LNCAP (cell line): ENCODE results near the gene USP17L15.
"Not testable (repeated sequence)": the region's sequence is repeated elsewhere in the genome, so short reads cannot be mapped to it uniquely, and the experiment has no call there.

Experiments used
- CTCF ChIP-seq: fragments of 450-650 bp; IDR thresholded peaks from 2 replicates; pipeline ENCODE4 v1.5.1; 2017; ENCODE audit warnings: mild to moderate bottlenecking

The USP17L15 gene

GRCh38 chr4:9253078-9253477 lies 18.9 kb downstream of the USP17L15 start, which contains the start of gene USP17L19:
Gene USP17L19 (plus strand): TSS chr4:9253378. CDS start chr4:9253378, 0 bp downstream.
- TF ChIP-seq CTCF, result not testable (repeated sequence)

- TF ChIP-seq CTCF, result not testable (repeated sequence)
These were observed 23.6 kb downstream of the USP17L15 start, which contains the start of gene USP17L20 for GRCh38 chr4:9257824-9258223. Gene USP17L20 (plus strand): TSS chr4:9258124. CDS start chr4:9258124, 0 bp downstream.

GRCh38 chr4:9262572-9262971 lies 28.4 kb downstream of the USP17L15 start, which contains the start of gene USP17L21:
Gene USP17L21 (plus strand): TSS chr4:9262872. CDS start chr4:9262872, 0 bp downstream.
- TF ChIP-seq CTCF, result not testable (repeated sequence)

GRCh38 chr4:9267319-9267718 lies 33.1 kb downstream of the USP17L15 start, which contains the start of gene USP17L22:
Gene USP17L22 (plus strand): TSS chr4:9267619. CDS start chr4:9267619, 0 bp downstream.
- TF ChIP-seq CTCF, result not testable (repeated sequence)
